NCI-H2029 treated with DMSO at 0.1 percent for 48 hours (cell line): ENCODE data around the gene MSRB2.
A peak's percentile ranks its signal among the peaks of the same experiment; 100 is the strongest.
"Not testable (repeated sequence)": the region's sequence is repeated elsewhere in the genome, so short reads cannot be mapped to it uniquely, and the experiment has no call there.

Experiments used
- DNase-seq: peaks from one replicate; lab custom pipeline; 2025; lab: John Stamatoyannopoulos, UW

The MSRB2 gene

GRCh38 chr10:23070092-23070912 lies 25.1 kb upstream of the MSRB2 start:
- DNase-seq, result not testable (repeated sequence)

- DNase-seq, result peak; percentile 76
These were observed 24.5 kb upstream of the MSRB2 start for GRCh38 chr10:23070913-23071218.

- not testable (repeated sequence) for DNase-seq
These were observed 22.8 kb upstream of the MSRB2 start for GRCh38 chr10:23072593-23072992.

- no peak for DNase-seq
These were observed 21.9 kb upstream of the MSRB2 start for GRCh38 chr10:23073527-23073926.

GRCh38 chr10:23075672-23076071 lies 19.7 kb upstream of the MSRB2 start:
- no peak for DNase-seq

GRCh38 chr10:23078114-23078513 lies 17.3 kb upstream of the MSRB2 start:
- DNase-seq, result no peak

GRCh38 chr10:23079700-23080099 lies 15.7 kb upstream of the MSRB2 start:
- no peak for DNase-seq

- DNase-seq, result no peak
These were observed 15.1 kb upstream of the MSRB2 start for GRCh38 chr10:23080262-23080661.

- DNase-seq, result no peak
These were observed 14.1 kb upstream of the MSRB2 start for GRCh38 chr10:23081221-23081750.

GRCh38 chr10:23081891-23082290 lies 13.5 kb upstream of the MSRB2 start:
- DNase-seq, result no peak

- no peak for DNase-seq
These were observed 6.8 kb upstream of the MSRB2 start for GRCh38 chr10:23088609-23089008.

- DNase-seq, result no peak
These were observed 484 bp upstream of the MSRB2 start for GRCh38 chr10:23094786-23095403.

GRCh38 chr10:23095966-23096801 lies 805 bp downstream of the MSRB2 start:
- no peak for DNase-seq

GRCh38 chr10:23096802-23097549 lies 1.6 kb downstream of the MSRB2 start:
- DNase-seq, result peak; percentile 30

GRCh38 chr10:23099079-23099478 lies 3.7 kb downstream of the MSRB2 start:
- no peak for DNase-seq

- DNase-seq, result no peak
These were observed 4.4 kb downstream of the MSRB2 start for GRCh38 chr10:23099816-23100215.

GRCh38 chr10:23100331-23101030 lies 5.1 kb downstream of the MSRB2 start:
- DNase-seq, result no peak

- peak; percentile 17 for DNase-seq
These were observed 11.1 kb downstream of the MSRB2 start for GRCh38 chr10:23106331-23107072.

- no peak for DNase-seq
These were observed 15.5 kb downstream of the MSRB2 start for GRCh38 chr10:23110722-23111516.
